ENCODE measurements around the gene VPS39. TPM values are rescaled to one million over a fixed set of nuclear protein-coding genes. Genes with fewer than 3 reads are reported as not detected.

The VPS39 gene
- total and polyA plus RNA-seq, 2 donors (not counting 3 experiments of a cell fraction or from before 2014, with no cell fraction given), result 56.5 to 56.7 TPM

- H2AFZ ChIP-seq (ENCODE audit: low read depth, low read length), result no peak overlapping the region
- H3K4me3 ChIP-seq (replicated peaks in 1 of 3; ENCODE audit: insufficient read depth in 1 of 3, low read depth in 1 of 3, low read length in 3 of 3), result no peak overlapping the region
- H4K20me1 ChIP-seq (replicated peaks; ENCODE audit: control insufficient read depth, extremely low read depth, insufficient read depth, low read length), result no peaks in the 10 kb centered on the region
- no peak for TF ChIP-seq CTCF (IDR thresholded peaks at IDR 0.05; ENCODE audit: extremely low read depth in 1 of 2, insufficient read depth in 1 of 2, low read depth in 1 of 2, low read length in 2 of 2)
- no peak for TF ChIP-seq GATA2 (IDR thresholded peaks at IDR 0.05; ENCODE audit: insufficient read depth, insufficient read length, low read depth, low read length)
- no peak for TF ChIP-seq MYC (IDR thresholded peaks at IDR 0.05; ENCODE audit: low read depth, low read length)
- no peak for TF ChIP-seq EZH2 (IDR thresholded peaks at IDR 0.05; ENCODE audit: borderline replicate concordance, low read depth, low read length, severe bottlenecking)
- TF ChIP-seq JUN (IDR thresholded peaks at IDR 0.05; ENCODE audit: borderline replicate concordance, insufficient read depth, insufficient read length, low read depth), result no peak
- no peak for TF ChIP-seq POLR2A (IDR thresholded peaks at IDR 0.05; ENCODE audit: low read depth, low read length)
- no peak for TF ChIP-seq POLR2AphosphoS5 (IDR thresholded peaks at IDR 0.05; ENCODE audit: insufficient read depth, low read depth, low read length)
- no peak for TF ChIP-seq FOS (IDR thresholded peaks at IDR 0.05; ENCODE audit: borderline replicate concordance, insufficient read depth, low read length)
- no peak for TF ChIP-seq MAX (IDR thresholded peaks at IDR 0.05; ENCODE audit: insufficient read depth, insufficient read length)
- BruUV-seq (replicated peaks), result no TSS peak
- H3K4me2 ChIP-seq (ENCODE audit: insufficient read depth, low read length), result no peak overlapping the region
- no peak overlapping the region for H3K9ac ChIP-seq (replicated peaks; ENCODE audit: extremely low read depth, insufficient read depth, low read length)
- intact Hi-C loops (cut with micrococcal nuclease), result no loop called here
- FAIRE-seq (no peak), DNase-seq (ENCODE audit: low read depth, low spot score) (no peak)
- ChIA-PET CTCF (no interaction called here), POLR2A (no interaction called here)
- H3K9me3 ChIP-seq (replicated peaks; ENCODE audit: control insufficient read depth, insufficient read depth, low read length), result no peaks in the 10 kb centered on the region
- peaks cover 3 to 6% of the 10 kb centered on the region in 2 experiments for H3K36me3 ChIP-seq (ENCODE audit: control insufficient read depth in 2 of 2, extremely low read depth in 1 of 2, insufficient read depth in 2 of 2, low read length in 2 of 2)
- peaks cover 7% of the 10 kb centered on the region for H3K4me1 ChIP-seq (ENCODE audit: control insufficient read depth, extremely low read depth, insufficient read depth, low read length)
- no peak overlapping the region for H3K27ac ChIP-seq (ENCODE audit: insufficient read depth, low read depth, low read length)
- H3K9me1 ChIP-seq (replicated peaks; ENCODE audit: control insufficient read depth, extremely low read depth, insufficient read depth, low read length), result no peaks in the 10 kb centered on the region
- peaks cover 19% of the 10 kb centered on the region for H3K79me2 ChIP-seq (ENCODE audit: control insufficient read depth, insufficient read depth, low read length)
- dilution Hi-C loops (cut with MboI; ENCODE audit: extremely low pct_ligation_motif_present, low sequenced_read_pairs), result no loop called here
- no peaks in the 10 kb centered on the region for H3K27me3 ChIP-seq (ENCODE audit: control insufficient read depth in 2 of 2, insufficient read depth in 2 of 2, low read length in 2 of 2)
These were observed 5.5 kb downstream of the VPS39 start for GRCh38 chr15:42202653-42203052.
